GM19043 (cell line): ENCODE data around the gene HSPA5.
"Not testable (repeated sequence)": the region's sequence is repeated elsewhere in the genome, so short reads cannot be mapped to it uniquely, and the experiment has no call there.

ENCODE experiments used
- ATAC-seq: cut with Tn5 transposase; IDR thresholded peaks from one replicate; pipeline ENCODE4 v1.9.1; 2021; ENCODE audit warnings: low read depth; ENCODE audit not compliant: unreplicated experiment

Gene HSPA5

DNA sequence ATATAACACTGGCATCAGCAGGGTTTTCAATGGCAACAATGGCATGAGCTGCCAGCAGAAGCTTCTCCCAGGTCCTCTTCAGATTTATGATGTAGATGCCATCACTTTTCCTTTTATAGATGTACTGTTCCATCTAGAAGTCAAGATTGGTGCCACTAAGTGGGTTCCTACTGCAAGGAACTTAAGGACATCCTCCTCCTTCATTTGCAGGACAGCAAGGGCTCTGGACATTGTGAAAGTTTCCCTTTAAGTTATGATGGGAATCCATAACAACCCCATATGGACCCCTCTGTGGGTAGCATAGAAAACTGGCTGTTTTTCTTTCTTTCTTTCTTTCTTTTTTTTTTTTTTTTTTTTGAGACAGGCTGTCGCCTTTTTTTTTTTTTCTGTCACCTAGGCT lies 45.6 kb downstream of the HSPA5 start:
- ATAC-seq: not testable (repeated sequence)

DNA sequence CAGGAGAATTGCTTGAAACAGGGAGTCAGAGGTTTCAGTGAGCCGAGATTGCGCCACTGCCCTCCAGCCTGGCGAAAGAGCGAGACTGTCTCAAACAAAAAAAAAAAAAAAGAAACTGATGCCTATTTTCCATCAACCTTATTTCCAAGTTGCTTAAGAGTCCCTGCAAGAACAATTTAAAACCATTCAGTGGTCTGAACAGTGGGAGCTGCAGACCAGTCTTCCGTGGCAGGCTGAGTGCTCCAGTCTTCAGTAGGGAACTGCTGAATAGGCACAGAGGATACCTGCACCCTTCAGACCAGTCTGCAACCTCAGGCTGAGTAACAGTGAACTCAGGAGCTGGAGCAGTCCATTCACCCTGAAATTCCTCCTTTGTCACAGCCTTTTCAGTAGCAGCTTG lies 46.7 kb downstream of the HSPA5 start:
- not testable (repeated sequence) for ATAC-seq

DNA sequence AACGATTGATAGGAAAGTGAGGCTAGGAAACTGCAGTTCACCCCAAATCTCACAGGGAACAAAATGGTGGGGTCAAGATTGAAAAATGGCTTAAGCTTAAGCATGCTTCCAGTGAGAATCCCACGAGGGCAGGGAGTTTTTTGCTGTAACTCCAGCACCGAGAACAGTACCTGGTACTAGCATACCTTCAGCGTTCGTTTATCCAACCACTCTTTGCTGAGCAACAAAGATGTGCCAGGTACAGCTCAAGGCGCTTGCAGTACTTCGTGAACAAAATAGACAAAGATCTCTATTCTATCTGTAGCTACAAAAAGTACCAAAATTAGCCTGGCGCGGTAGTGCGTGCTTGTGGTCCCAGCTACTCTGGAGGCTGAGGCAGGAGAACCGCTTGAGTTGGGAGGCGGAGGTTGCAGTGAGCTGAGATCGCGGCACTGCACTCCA lies 50.8 kb downstream of the HSPA5 start:
- ATAC-seq: no peak

DNA sequence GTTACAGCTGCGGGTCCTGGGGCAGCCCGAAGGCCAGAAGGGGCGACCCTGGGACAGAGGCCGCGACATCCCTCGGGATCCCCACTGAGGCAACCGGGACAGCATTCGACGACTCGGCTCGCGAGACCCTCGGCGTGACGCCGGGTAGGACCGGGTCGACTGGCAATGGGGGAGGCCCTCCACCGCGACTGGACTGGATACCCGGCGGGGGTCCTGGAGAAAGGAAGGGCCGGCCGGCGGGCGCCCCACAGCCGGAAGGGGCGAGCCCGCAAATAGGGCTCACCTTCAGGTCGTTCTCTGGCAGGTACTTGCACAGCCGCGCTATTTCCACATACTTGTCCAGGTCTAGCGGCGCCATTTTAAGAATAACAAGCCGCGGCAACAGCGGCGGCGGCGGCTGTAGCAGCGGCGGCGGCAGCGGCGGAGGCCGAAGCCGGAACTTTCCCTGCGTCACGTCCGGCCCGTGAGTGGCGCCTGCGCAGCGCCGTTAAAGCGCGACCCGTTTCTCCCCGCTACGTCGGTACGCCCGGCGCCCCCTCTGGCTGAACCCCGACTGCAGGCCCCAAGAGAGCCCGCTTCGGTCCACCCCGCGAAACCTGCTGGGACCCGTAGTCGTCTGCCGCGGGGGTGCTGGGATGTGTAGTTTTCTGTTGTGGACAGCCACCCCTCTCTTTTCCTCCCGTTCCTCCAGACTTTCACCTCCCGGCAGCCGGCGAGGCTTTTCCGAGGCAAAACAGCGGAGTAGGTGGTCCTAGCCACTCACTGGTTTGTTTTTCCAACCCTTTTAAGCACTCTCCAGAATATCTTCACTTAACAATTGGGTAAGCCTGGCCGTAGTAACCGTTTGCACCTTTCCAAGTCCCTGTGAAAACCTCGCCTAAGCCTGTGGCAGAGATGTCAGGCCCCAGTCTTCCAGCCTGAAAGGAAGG lies 51.5 kb downstream of the HSPA5 start, which contains the start of gene PPP6C:
Gene PPP6C, minus strand, starts transcription at position 443 of the 929 bp plus-strand sequence. Its CDS starts 85 bp downstream, at position 358.
- ATAC-seq: peak; percentile 96

DNA sequence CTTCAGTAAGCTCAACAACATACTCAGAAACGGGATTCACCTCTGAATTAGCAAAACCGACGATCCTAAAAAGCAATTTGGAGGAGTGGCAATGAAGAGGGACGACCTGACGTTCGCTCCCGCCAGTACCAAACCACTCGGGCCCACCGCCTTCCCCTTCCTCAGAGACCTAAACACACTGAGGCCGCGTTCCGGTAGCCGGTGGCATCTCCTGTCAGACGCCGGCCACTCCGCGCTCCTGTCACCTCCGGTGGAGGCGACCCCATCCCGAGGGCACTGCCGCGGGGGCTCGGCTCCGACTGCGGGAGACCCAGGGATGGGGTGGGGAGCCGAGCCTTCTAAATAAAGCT lies 52.2 kb downstream of the HSPA5 start:
- peak; percentile 13 for ATAC-seq
